Activated CD4-positive, alpha-beta T cell treated with anti-CD3 and anti-CD28 coated beads, Interleukin-2, amount 50 U/mL, for 1 hour (primary cell): ENCODE results near the gene NIT1.

Experiments
- DNase-seq: peaks from one replicate; pipeline ENCODE4 v3.0.0-alpha.2; 2020

NIT1 gene

GRCh38 chr1:161158316-161159010 is 40.6 kb downstream of the NIT1 start:
- no peak for DNase-seq

GRCh38 chr1:161159087-161159912 is 41.4 kb downstream of the NIT1 start, which contains the start of gene USP21:
Gene USP21, plus strand, starts transcription at chr1:161159500. Its CDS starts 1,141 bp downstream, at chr1:161160641.
- DNase-seq = peak; percentile 90

GRCh38 chr1:161159913-161160243 is 42.0 kb downstream of the NIT1 start:
- no peak for DNase-seq

GRCh38 chr1:161160671-161161145 is 42.8 kb downstream of the NIT1 start:
- no peak for DNase-seq

GRCh38 chr1:161161652-161162051 is 43.7 kb downstream of the NIT1 start:
- no peak for DNase-seq

- DNase-seq = no peak
Measured at GRCh38 chr1:161162052-161162451, 44.1 kb downstream of the NIT1 start.

- no peak for DNase-seq
Measured at GRCh38 chr1:161162806-161163205, 44.9 kb downstream of the NIT1 start.

- DNase-seq = no peak
Measured at GRCh38 chr1:161163793-161164192, 45.9 kb downstream of the NIT1 start.

GRCh38 chr1:161164901-161165610 is 47.2 kb downstream of the NIT1 start:
- no peak for DNase-seq

- DNase-seq = peak; percentile 89
Measured at GRCh38 chr1:161165742-161166668, 48.1 kb downstream of the NIT1 start, which contains the start of gene PPOX. Gene PPOX, plus strand, starts transcription at chr1:161166426. Its CDS starts 422 bp downstream, at chr1:161166848.

GRCh38 chr1:161166669-161167548 is 49.0 kb downstream of the NIT1 start:
- no peak for DNase-seq

GRCh38 chr1:161168906-161169305 is 51.0 kb downstream of the NIT1 start:
- DNase-seq = no peak
